Measurements from ENCODE around the gene TSPAN13.

- TF ChIP-seq CTCF (IDR thresholded peaks at IDR 0.05) (no peak), EZH2 (IDR thresholded peaks at IDR 0.05; ENCODE audit: borderline replicate concordance, insufficient read depth, low read depth, low read length, poor library complexity, severe bottlenecking) (no peak)
Measured at GRCh38 chr7:16708980-16709379, 44.6 kb upstream of the TSPAN13 start.

Data from B cell (primary cell).